Activated CD8-positive, alpha-beta memory T cell treated with anti-CD3 and anti-CD28 coated beads for 48 hours (primary cell): Measurements from ENCODE around the gene CRYBA1.
"Not testable (repeated sequence)": the region's sequence is repeated elsewhere in the genome, so short reads cannot be mapped to it uniquely, and the experiment has no call there.

ENCODE experiments used
- DNase-seq, 3 experiments: peaks; one replicate each; pipeline ENCODE4 v3.0.0-alpha.2; 2020; ENCODE audit warnings: low read depth in 2 of 3, low spot score in 2 of 3

The CRYBA1 gene

DNA sequence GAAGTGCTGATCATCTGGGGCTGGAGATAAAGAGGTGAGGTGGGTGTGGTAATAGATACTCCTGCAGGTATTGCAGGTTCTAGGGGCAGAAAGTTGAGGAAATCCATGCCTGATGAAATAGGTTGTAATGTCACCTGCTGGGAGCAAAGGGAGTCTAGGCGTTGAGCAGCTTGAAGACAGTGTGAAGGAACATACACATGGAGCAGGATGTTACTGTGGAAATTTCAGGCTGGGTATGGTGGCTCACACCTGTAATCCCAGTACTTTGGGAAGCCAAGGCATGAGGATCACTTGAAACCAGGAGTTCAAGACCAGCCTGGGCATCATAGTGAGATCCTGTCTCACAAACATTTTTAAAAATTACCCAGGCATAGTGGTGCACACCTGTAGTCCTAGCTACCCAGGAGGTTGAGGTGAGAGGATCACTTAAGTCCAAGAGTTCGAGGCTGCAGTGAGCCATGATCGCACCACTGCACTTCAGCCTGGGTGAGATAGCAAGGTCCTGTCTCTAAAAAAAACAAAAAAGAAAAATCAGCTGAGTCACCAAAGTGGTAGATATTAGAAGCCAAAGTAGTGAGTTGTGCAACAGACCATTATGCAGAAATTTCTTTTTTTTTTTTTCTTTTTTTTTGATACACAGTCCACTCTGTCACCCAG, 9.1 kb upstream of the CRYBA1 start:
- no peak for DNase-seq

DNA sequence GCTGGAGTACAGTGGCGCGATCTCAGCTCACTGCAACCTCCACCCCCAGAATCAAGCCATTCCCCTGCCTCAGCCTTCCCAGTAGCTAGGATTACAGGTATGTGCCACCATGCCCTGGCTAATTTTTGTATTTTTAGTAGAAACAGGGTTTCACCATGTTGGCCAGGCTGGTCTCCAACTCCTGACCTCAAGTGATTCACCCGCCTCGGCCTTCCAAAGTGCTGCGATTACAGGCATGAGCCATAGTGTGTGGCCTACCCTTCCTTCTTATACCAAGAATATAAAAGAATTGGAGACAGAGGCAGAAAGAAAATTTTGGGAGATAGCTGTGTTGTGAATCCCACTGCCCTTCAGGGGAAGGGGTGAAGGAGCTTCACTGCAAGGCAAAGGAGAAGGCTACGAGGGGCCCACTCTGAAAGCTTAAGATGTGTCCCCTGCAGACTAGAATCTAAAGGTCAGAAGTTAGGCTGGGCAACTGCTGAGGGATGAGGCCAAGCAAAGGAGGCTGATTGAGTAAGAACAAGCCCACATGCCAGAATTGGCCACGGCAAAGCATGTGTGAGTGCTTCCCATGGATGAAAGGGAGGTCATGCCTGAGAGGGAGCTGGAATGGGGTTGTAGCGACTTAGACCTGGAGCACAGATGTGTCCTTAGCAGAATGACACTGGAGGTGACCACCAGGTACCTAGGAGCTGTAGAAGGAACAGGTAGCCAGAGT, 8.4 kb upstream of the CRYBA1 start:
- no peak for DNase-seq

DNA sequence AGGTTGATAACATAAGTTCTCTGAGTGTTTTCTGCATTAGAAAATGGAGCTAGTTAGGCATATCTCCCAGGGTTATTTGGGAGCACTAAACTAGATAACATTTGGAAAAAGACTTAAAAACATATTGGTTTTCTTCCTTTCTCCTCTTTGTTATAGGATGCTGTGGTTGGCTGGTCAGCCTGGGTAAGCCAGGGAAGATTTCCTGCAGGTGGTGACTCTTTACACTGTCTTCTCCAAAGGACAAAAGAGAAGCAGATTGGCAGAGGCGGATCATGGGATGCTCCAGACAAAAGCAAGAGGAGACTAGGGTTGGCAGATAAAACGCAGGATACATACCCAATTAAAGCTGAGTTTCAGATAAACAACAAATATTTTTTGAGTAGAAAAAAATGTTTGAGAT, 6.2 kb upstream of the CRYBA1 start:
- DNase-seq: no peak

DNA sequence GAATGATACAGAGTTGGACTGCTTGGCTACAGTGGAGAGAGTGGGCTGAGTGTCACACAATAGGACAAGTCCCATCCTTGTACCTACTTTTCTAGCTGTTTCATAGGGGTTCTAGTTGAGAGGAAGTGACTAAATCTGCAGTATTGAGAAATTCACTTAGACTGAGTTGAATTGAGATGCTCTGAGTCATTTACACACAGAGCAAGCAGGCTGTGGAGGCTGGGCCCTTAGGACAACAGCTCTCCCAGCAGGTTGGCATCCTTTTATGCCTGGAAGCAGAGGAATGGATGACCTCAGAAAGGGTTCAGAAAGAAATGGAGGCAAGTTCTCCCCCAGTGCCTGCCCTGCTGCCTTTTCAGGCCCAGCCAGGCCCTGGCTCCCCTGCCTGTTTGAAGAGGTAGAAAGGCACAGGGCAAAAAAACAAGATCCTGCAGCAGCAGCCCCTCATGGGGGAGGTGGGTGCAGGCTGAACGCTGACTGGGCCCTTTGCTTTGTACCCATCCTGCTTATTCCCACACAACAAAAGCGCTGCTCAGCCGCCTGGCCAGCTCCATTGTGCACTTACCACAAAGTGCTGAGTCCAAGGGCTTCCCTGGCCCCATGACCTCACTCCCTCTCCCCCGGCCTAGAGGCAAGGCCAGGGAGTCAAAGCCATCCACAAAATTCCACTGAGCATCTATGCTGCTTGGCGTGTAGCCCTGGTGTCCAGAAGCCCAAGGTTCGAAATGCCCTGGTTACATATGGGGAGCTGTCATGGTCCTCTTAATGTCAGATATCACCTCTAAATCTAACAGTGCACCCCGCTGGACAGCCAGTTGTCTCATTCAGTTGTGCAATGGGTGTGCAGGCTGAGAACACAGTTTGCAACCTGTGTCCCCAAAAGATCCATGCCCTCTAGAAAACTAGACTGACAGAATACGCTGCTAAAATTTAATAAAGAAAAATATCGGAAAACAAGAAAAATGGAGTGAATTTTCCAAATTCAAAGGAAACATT, 5.4 kb upstream of the CRYBA1 start:
- no peak for DNase-seq

DNA sequence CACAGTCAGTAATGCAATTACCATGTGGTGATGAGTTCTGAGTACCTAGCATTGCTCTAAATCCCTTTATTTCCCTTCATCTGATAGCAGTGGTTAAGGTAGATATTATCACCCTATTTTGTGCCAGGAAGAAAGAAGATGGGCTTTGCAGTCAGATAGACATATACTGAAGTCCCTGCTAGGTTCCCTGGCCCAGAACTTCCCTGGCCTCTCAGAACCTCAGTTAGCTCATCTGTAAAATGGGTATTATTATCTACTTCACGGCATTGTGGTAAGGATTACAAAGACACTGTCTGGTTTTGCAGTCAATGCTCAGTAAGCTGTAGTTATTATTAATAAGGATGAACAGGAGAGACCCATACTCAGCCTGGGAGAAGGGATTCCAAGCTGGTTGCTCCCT, 4.6 kb upstream of the CRYBA1 start:
- DNase-seq: no peak

DNA sequence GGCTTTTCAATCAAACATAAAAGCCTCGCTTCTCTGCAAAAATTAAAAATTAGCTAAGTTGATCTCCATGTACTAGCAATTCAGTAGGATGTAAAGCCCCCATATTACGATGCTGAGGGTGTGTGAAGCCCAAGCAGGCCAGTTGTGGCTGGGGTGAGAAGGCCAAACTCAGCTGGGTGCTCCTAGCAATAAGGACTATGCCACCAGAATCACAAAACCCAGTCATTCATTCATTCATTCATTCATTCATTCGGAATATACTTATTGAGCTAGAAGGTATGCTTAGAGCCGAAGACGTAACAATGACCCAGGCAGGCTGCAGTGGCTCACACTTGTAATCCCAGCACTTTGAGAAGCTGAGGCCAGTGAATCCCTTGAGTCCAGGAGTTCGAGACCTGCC, 3.9 kb upstream of the CRYBA1 start:
- DNase-seq: no peak

DNA sequence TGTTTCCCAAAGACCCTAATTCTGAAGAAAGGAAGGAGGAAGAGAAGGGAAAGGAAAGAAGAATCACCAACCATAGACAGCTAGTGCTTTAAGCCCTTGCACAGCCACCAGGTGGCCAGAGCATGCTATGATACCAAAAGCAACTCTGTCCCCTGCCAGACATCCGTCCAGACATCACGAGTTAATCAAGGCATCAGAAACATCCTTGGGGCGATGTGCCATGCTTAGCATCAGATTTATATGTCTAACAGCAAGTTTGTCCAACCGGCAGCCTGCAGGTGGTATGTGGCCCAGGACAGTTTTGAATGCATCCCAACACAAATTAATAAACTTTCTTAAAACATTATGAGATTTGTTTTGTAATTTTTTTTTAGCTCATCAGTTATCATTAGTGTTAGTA, 2.9 kb upstream of the CRYBA1 start:
- DNase-seq: no peak

DNA sequence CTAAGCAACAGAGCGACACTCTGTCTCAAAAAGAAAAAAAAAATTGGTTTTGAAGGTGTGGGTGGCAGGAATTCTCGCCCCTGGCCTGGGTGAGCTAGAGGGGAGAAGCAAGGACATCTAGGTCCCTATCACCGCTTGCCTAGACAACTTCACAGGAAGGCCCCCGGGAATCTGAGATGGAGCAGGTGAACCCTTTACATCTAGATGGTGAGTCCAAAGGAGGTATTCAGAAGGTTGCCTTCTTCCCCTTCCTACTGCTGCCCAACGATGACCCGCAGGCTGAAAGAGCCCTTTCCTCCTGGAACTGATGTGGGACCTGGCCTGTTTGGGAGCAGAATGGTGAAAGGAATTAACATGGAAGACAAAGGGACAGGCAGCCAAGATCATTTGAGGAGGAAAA, 1.3 kb upstream of the CRYBA1 start:
- no peak for DNase-seq

DNA sequence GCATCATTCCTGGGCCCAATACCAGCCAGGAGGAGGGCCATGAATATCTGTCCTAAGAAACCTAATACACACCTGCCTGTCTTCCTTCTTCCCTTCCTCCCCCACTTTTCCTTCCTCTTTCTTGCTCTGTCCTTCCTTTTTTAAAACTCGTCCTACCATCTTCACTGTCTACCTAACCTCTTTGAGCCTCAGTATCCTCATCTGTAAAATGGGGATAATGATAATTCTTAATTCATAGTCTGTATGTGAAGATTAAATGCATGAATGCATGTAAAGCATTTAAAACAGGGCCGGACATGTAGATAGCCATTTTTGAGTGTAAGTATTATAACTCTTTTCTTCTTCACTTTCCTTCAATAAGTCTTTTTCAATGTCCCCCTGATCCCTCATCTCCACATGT, 560 bp downstream of the CRYBA1 start:
- no peak for DNase-seq

DNA sequence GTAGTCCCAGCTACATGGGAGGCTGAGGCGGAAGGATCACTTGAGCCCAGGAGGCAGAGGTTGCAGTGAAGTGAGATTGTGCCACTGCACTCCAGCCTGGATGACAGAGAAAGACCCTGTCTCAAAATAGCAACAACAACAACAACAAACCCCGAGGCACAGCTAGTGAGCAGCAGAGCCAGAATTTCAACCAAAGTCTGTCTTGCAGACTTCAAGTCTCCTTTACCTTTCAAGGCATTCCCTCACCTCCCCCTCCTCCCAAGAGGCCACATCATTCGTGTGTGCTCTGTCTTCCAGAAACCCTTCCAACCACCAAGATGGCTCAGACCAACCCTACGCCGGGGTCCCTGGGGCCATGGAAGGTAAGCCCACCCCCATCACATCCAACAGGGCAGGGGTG, 2.2 kb downstream of the CRYBA1 start:
- no peak for DNase-seq

DNA sequence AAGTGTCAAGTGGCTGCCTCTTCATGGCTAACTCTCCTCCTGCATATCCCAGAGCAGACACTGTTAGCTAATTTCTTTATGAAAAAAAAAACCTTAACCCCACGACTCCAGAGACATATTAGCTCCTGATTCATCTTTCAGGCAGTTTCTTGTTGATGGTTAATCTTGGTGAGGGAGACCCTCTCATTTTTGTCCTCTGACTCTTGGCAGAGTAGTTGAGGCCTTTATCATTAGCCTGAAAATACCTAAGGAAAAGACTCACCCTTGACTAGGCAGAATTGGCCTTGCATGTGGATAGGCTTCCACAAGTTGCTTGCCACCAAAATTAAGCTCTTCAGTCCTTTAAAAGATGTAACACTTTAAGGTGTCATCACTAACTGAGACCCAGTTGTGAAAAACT, 4.0 kb downstream of the CRYBA1 start:
- no peak for DNase-seq

DNA sequence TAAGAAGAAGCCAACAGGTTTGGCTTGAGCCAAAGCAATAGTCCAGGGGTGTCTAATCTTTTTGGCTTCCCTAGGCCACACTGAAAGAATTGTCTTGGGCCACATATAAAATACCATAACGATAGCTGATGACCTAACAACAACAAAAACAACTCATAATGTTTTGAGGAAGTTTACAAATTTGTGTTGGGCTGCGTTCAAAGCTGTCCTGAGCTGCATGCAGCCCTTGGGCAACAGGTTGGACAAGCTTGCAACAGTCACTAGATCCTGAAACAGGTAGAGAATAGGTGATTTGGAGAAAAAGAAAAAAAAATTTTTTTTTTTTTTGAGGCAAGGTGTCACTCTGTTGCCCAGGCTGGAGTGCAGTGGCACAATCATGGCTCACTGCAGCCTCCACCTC, 4.5 kb downstream of the CRYBA1 start:
- DNase-seq: no peak

DNA sequence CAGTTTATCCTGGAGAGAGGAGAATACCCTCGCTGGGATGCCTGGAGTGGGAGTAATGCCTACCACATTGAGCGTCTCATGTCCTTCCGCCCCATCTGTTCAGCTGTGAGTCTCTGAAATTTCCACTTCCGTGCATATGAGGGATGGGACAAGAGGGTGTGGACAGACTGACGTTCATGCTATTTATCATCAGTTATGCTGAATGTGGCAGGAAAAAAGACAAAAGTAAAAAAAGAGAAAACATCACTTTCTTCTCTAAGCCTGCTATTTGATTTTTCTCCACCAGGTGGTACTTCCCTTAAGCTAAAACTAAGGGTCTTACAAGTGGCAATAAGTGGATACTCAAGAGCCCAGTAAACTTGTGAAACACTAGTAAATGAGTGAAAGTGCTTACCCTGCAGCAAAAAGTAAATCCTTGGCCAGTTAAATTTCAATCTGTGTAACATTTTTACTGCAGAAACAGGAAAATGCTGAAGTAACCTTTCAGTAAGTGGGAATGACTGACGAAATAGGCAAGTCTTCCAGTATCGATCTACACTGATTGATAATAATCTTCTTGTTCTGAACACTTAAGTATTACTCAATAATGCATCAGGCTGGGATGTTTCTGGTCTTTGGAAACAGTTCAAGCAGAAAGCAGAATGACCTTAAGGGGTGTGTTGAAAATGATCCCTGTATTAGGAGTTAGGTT, 5.6 kb downstream of the CRYBA1 start:
- no peak for DNase-seq

DNA sequence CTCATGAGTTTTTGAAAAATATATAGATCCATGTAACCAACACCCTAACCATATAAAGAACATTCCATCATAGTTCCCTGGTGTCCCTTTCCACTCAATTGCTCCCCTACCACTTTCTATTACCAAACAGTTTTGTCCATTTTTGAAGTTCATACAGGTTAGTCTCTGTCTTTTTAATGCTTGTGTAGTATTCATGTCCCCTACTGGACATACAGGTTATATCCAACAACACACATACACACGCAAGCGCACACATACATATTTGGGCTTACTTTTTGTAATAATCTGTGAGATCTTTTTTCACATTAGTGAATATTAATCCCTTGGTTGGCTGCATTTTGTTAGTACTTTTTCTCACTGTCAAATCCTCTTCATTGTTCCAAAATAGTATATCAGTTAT, 6.4 kb downstream of the CRYBA1 start:
- DNase-seq: no peak

DNA sequence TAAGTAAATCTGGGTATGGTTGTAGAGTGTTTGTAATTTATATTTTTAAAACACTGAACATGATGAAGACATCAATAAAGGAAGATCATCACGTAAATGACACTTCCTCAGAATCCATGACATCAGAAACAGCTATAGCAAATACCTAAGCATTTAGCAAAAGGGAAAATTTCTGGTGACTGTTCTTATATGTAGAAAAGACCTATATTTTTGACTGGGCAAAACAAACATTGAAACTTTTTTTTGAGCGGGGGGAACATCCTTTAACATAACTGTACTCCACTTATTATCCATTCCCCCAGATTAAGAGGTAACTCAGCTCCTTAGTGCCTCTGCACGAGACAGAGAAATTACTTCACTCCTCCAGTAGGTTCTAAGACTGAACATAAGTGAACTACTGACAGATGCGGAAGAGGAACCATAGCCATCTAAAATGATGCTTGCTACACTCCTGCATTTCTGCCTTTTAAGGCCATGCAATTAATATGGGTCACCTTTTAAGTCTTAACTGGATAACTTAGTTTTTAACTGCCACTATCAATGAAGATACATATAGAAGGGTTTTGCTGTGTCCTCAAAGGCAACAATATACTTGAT, 9.4 kb downstream of the CRYBA1 start:
- no peak for DNase-seq

DNA sequence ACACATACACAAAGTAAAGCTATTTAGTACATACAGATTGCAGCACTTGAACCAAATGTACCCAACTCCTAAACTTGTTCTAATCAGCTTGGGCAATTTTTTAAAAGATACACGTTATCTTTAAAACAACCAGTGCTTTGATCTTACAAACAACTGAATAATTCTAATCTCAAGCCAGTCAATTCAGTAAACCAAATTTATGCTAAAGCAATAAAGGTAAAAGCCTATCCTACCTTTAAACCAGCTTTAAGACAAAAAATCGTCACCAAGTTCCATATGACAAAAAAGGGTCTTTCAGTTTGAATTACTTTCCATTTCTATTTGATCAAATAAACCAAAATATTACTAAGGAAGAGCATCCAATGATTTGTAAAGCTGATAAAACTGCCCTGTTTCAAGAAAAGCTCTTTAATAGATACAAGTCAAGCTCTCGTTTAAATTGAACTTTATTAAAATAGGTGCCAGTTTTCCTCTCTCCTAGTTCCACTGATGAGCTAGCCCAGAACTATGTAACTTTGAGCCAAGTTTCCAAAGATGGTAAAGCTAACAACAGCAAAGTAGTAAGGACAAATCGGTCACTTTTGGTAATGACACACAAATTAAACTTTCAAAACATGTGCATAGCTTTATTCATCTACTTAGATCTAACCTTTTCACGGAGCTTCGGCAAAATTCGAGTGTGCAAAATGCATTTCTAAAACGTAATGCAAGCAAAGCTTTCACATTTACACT, 10.2 kb downstream of the CRYBA1 start:
- DNase-seq: no peak

DNA sequence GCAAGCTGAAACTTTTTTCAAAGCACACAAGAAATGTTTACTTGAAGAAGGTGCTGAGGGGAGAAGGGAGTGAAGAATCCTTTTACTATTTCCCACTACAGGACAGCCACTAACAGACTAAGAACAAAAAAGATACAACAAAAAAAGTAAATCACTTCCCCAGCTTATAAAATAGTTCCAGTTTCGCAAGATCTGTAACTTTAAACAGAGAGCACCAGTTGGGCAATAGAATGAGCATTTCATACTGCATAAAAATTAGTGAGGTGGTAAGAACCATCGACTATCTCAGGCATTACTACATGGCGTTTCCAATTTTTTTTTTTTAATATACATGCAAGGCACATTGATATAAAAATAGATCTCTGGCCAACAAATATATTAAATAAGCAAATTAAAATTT, 11.1 kb downstream of the CRYBA1 start:
- no peak for DNase-seq

DNA sequence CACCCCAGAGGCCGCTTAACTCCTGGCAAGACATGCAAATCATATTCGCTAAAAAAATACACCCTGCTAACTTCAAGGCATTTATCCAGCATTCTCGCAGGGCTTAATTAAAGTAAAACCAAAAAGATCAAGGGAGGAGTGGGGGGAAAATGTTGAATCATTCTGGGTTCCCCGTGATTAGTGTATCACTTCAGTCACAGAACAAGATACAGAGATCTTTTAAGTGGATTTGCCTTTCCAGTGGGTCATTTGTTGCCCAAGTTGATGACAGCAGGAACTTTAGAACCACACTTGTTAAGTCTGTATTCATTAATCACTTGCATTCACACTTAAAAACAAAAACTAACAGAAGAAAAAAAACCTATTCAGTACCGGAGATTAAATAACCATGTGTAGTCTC, 17.3 kb downstream of the CRYBA1 start:
- no peak for DNase-seq

DNA sequence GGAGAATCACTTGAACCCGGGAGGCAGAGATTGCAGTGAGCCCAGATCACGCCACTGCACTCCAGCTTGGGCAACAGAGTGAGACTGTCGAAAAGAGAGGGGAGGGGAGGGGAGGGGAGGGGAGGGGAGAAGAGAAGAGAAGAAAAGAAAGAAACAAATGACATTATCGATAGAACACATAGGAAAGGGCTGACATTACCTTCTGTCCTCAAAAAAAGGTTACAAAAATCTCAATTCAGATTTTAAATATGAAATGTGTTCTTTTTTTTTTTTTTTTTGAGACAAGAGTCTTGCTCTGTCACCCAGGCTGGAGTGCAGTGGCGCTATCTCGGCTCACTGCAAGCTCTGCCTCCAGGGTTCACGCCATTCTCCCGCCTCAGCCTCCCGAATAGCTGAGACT, 25.3 kb downstream of the CRYBA1 start:
- DNase-seq: not testable (repeated sequence)

DNA sequence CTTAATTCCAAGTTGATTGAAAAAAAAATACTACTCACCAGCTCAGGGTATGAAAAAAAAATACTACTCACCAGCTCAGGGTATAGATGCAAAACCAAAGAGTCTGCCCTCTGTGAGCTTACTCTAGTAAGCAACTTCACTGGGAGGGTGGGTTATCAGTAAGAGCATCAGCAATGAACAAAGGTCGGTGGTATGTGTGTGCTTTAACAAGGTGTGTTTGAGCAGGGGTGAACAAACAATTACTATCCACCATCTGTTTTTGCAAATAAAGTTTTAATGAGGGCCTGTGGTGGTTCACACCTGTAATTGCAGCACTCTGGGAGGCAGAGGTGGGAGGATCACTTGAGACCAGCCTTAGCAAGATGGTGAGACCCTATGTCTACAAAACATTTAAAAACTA, 27.3 kb downstream of the CRYBA1 start:
- no peak for DNase-seq
